HCT116 (cell line): ENCODE results near the gene OTOGL. TPM values are rescaled to one million over a fixed set of nuclear protein-coding genes. Genes with fewer than 3 reads are reported as not detected.

Source experiments
- ATAC-seq: fragments of 200-7000 bp; cut with Tn5 transposase; 2 replicates; pipeline ENCODE4 v1.9.1; 2020; ENCODE audit warnings: mild to moderate bottlenecking, moderate library complexity
- BruUV-seq: library from RNA; stranded (reverse); fragments of 400-500 nt; replicated peaks from 2 replicates; lab custom pipeline; 2021; lab: Mats Ljungman, UMichigan
- CTCF ChIA-PET: fragments of 300-600 bp; sonication (Branson Sonifier 250); formaldehyde crosslinking; loops from one replicate; lab custom pipeline; 2021; ENCODE audit warnings: antibody characterized with exemption; lab: Charles Lee
- POLR2A ChIA-PET: fragments of 300-600, 350-600 bp; sonication (Branson Sonifier 250); formaldehyde crosslinking; loops from one replicate; lab custom pipeline; 2021; ENCODE audit warnings: antibody characterized with exemption; lab: Charles Lee
- RAD21 ChIA-PET, 2 experiments: fragments of 300-600 bp; sonication (Branson Sonifier 250); formaldehyde crosslinking; loops; one replicate each; lab custom pipeline; 2023; ENCODE audit warnings: low total read pairs in 2 of 2; ENCODE audit not compliant: uncharacterized antibody in 2 of 2, unreplicated experiment in 2 of 2, low non-redundant PET in 1 of 2; lab: Charles Lee
- DNase-seq: peaks from one replicate; pipeline ENCODE4 v3.0.0-alpha.2; 2010; ENCODE audit warnings: low read depth, low spot score
- H2AFZ ChIP-seq: fragments of 200-600 bp; shearing (Covaris generic), sonication (generic); 2 replicates; pipeline ENCODE4 v1.6.1; 2017; ENCODE audit warnings: low read depth, mixed run types, mixed read lengths, antibody characterized with exemption, low read length; ENCODE audit not compliant: poor library complexity, severe bottlenecking
- H3K27ac ChIP-seq: 2 replicates; pipeline ENCODE4 v1.5.1; 2012; ENCODE audit warnings: low read depth, low read length
- H3K27me3 ChIP-seq: fragments of 200-600 bp; sonication (generic); 2 replicates; pipeline ENCODE4 v1.6.1; 2016; ENCODE audit warnings: mixed run types, low read length, mixed read lengths; ENCODE audit not compliant: insufficient read depth
- H3K36me3 ChIP-seq, 2 experiments: fragments of 200-500 bp in 1 of 2; fragments of 200-600 bp in 1 of 2; sonication (Bioruptor generic) in 1 of 2; sonication (generic) in 1 of 2; 2 replicates each; pipeline versions ENCODE4 v1.5.1 to v1.6.1; 2014 to 2016; ENCODE audit warnings: low read length in 2 of 2, inconsistent platforms in 1 of 2, mixed read lengths in 1 of 2, mixed run types in 1 of 2; ENCODE audit not compliant: insufficient read depth in 2 of 2, control insufficient read depth in 1 of 2
- H3K4me1 ChIP-seq, 2 experiments: fragments of 200-600 bp in 1 of 2; sonication (generic) in 1 of 2; 2 replicates each; pipeline versions ENCODE4 v1.5.1 to v1.6.1; 2012 to 2017; ENCODE audit warnings: low read length in 2 of 2, inconsistent platforms in 1 of 2, mild to moderate bottlenecking in 1 of 2, mixed read lengths in 1 of 2, mixed run types in 1 of 2, moderate library complexity in 1 of 2; ENCODE audit not compliant: insufficient read depth in 2 of 2, control insufficient read depth in 1 of 2
- H3K4me2 ChIP-seq: fragments of 200-600 bp; sonication (generic); 2 replicates; pipeline ENCODE4 v1.6.1; 2017; ENCODE audit warnings: mixed run types, low read length, mixed read lengths
- H3K4me3 ChIP-seq, 2 experiments: fragments of 200-600 bp in 1 of 2; sonication (generic) in 1 of 2; replicated peaks in 1 of 2; 2 replicates each; pipeline ENCODE4 v1.5.1; 2011 to 2016; ENCODE audit warnings: low read length in 2 of 2, control low read depth in 1 of 2, low read depth in 1 of 2, mild to moderate bottlenecking in 1 of 2, mixed read lengths in 1 of 2, mixed run types in 1 of 2
- H3K79me2 ChIP-seq: fragments of 200-600 bp; sonication (generic); 2 replicates; pipeline ENCODE4 v1.6.1; 2017; ENCODE audit warnings: mild to moderate bottlenecking, mixed run types, low read length, moderate library complexity, mixed read lengths; ENCODE audit not compliant: insufficient read depth
- H3K9ac ChIP-seq: fragments of 200-600 bp; sonication (generic); 2 replicates; pipeline ENCODE4 v1.6.1; 2016; ENCODE audit warnings: low read length, mixed read lengths
- H3K9me2 ChIP-seq: fragments of 200-600 bp; sonication (generic), shearing (Covaris generic); 2 replicates; pipeline ENCODE4 v1.6.1; 2017; ENCODE audit warnings: mixed run types, mild to moderate bottlenecking, moderate library complexity; ENCODE audit not compliant: insufficient read depth
- H3K9me3 ChIP-seq, 2 experiments: fragments of 200-500 bp in 1 of 2; fragments of 200-600 bp in 1 of 2; sonication (Bioruptor generic) in 1 of 2; sonication (generic) in 1 of 2; 2 replicates each; pipeline ENCODE4 v1.6.1; 2014 to 2017; ENCODE audit warnings: low read length in 2 of 2, mixed read lengths in 2 of 2, inconsistent platforms in 1 of 2, low read depth in 1 of 2, mild to moderate bottlenecking in 1 of 2, mixed run types in 1 of 2, moderate library complexity in 1 of 2; ENCODE audit not compliant: control insufficient read depth in 1 of 2, insufficient read depth in 1 of 2
- H4K20me1 ChIP-seq: fragments of 200-600 bp; sonication (generic), shearing (Covaris generic); 2 replicates; pipeline ENCODE4 v1.6.1; 2017; ENCODE audit warnings: mixed run types, mild to moderate bottlenecking, moderate library complexity; ENCODE audit not compliant: insufficient read depth
- CBX3 ChIP-seq: IDR thresholded peaks from 2 replicates; pipeline ENCODE4 v1.6.1; 2012; ENCODE audit warnings: low read depth
- CEBPB ChIP-seq: IDR thresholded peaks from 2 replicates; pipeline ENCODE4 v1.6.1; 2012; ENCODE audit warnings: low read depth
- FOSL1 ChIP-seq: IDR thresholded peaks from 2 replicates; pipeline ENCODE4 v1.6.1; 2012; ENCODE audit warnings: low read depth
- JUND ChIP-seq: IDR thresholded peaks from 2 replicates; pipeline ENCODE4 v1.6.1; 2012
- POLR2AphosphoS5 ChIP-seq: IDR thresholded peaks from 2 replicates; pipeline ENCODE4 v1.6.1; 2011; ENCODE audit warnings: mild to moderate bottlenecking, low read depth, low read length, moderate library complexity
- SRF ChIP-seq: IDR thresholded peaks from 2 replicates; pipeline ENCODE4 v1.6.1; 2012; ENCODE audit warnings: low read depth
- TCF7L2 ChIP-seq: IDR thresholded peaks from 2 replicates; pipeline ENCODE4 v1.7.0; 2011; ENCODE audit warnings: borderline replicate concordance, inconsistent platforms; ENCODE audit not compliant: insufficient read depth, insufficient read length; ENCODE audit errors: extremely low read depth
- ZFX ChIP-seq: fragments of 450-650 bp; IDR thresholded peaks from 2 replicates; pipeline ENCODE4 v1.6.1; 2017
- intact Hi-C: fragments of 100-400 bp; cut with micrococcal nuclease; formaldehyde crosslinking; loops from 2 replicates; pipeline ENCODE4 v1.10.0; 2022
- total RNA-seq: library from RNA; stranded (reverse); gene quantifications from one replicate; pipeline ENCODE4 v1.2.1, GENCODE V29; 2021; ENCODE audit not compliant: unreplicated experiment
- TF ChIP-seq, protein P1 (sequence below): IDR thresholded peaks from 2 replicates; pipeline ENCODE4 v1.6.1; 2012
- TF ChIP-seq, protein P2 (sequence below): IDR thresholded peaks from 2 replicates; pipeline ENCODE4 v1.6.1; 2012
- TF ChIP-seq, protein P3 (sequence below): IDR thresholded peaks from 2 replicates; pipeline ENCODE4 v1.6.1; 2011; ENCODE audit warnings: mild to moderate bottlenecking, low read length, moderate library complexity; ENCODE audit not compliant: insufficient replicate concordance; ENCODE audit errors: extremely low read depth

Gene OTOGL
- total RNA-seq, 1 experiment from 2014 or later: not detected

DNA sequence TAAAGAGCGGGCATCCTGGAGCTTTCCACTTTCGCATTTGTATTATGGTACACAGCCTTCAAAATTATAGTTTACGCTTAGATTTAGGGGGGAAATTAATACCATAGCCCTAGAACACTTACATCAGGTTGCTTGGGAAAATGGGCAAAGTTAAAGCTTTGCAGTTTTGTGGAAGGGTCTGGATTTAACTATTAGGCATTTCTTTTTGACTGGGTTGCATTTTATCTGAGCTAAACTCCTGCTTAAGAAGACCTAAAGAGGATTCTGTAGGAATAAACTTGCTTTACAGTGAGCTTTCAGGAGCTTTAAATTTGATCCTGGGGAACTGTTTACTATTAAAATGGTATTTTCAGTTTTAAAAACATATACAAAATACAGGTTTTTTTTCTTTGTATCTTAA is 301.9 kb downstream of the OTOGL start:
- no peak for ATAC-seq
- DNase-seq: no peak
- H3K36me3 ChIP-seq: no peaks in the 10 kb centered on the region
- H3K4me2 ChIP-seq: no peak overlapping the region
- no peak overlapping the region for H3K4me3 ChIP-seq
- H4K20me1 ChIP-seq: no peaks in the 10 kb centered on the region; the same call in 1 of the 2 replicates
- no peaks in the 10 kb centered on the region for H3K4me1 ChIP-seq
- H3K9me2 ChIP-seq: no peaks in the 10 kb centered on the region
- RAD21 ChIA-PET: no interaction called here
- no peaks in the 10 kb centered on the region for H3K9me3 ChIP-seq
- no peaks in the 10 kb centered on the region for H3K27me3 ChIP-seq
- no peak for TF ChIP-seq SRF
- no peak for TF ChIP-seq FOSL1
- no peak for TF ChIP-seq CEBPB
- TF ChIP-seq, protein P1, sequence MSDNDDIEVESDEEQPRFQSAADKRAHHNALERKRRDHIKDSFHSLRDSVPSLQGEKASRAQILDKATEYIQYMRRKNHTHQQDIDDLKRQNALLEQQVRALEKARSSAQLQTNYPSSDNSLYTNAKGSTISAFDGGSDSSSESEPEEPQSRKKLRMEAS: no peak
- no peak for TF ChIP-seq POLR2AphosphoS5
- TF ChIP-seq JUND: no peak
- TF ChIP-seq, protein P2, sequence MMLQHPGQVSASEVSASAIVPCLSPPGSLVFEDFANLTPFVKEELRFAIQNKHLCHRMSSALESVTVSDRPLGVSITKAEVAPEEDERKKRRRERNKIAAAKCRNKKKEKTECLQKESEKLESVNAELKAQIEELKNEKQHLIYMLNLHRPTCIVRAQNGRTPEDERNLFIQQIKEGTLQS: no peak
- no peak for TF ChIP-seq ZFX
- TF ChIP-seq, protein P3, sequence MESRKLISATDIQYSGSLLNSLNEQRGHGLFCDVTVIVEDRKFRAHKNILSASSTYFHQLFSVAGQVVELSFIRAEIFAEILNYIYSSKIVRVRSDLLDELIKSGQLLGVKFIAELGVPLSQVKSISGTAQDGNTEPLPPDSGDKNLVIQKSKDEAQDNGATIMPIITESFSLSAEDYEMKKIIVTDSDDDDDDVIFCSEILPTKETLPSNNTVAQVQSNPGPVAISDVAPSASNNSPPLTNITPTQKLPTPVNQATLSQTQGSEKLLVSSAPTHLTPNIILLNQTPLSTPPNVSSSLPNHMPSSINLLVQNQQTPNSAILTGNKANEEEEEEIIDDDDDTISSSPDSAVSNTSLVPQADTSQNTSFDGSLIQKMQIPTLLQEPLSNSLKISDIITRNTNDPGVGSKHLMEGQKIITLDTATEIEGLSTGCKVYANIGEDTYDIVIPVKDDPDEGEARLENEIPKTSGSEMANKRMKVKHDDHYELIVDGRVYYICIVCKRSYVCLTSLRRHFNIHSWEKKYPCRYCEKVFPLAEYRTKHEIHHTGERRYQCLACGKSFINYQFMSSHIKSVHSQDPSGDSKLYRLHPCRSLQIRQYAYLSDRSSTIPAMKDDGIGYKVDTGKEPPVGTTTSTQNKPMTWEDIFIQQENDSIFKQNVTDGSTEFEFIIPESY: no peak
- TF ChIP-seq CBX3: no peak
- no peak for TF ChIP-seq TCF7L2
- H3K79me2 ChIP-seq: no peaks in the 10 kb centered on the region
- no peak overlapping the region for H2AFZ ChIP-seq
- H3K9ac ChIP-seq: no peak overlapping the region
- H3K27ac ChIP-seq: no peak overlapping the region
- POLR2A ChIA-PET: no interaction called here
- BruUV-seq: no TSS peak
- intact Hi-C loops: no loop called here
- CTCF ChIA-PET: no interaction called here
